A549 treated with CpdA at 1 μM for 4 hours (cell line): ENCODE data around the gene SEMA3C. TPM values are rescaled to one million over a fixed set of nuclear protein-coding genes. Genes with fewer than 3 reads are reported as not detected.

Experiments used
- total RNA-seq: library from RNA; stranded (reverse); fragments of 200-300 nt; extraction: Qiagen RNA extraction; gene quantifications from 5 replicates; pipeline ENCODE4 v1.2.3, GENCODE V29; 2022; ENCODE audit warnings: low read depth

Gene SEMA3C
- 36.6 to 78.1 TPM (median 58.9 TPM) in 5 replicates for total RNA-seq

GRCh38 chr7:80918909-80919721, at the start of gene SEMA3C:
Gene SEMA3C (minus strand): TSS chr7:80919051. CDS start chr7:80916781, 2,270 bp downstream.

